ENCODE measurements around the gene GJC2.

DNA sequence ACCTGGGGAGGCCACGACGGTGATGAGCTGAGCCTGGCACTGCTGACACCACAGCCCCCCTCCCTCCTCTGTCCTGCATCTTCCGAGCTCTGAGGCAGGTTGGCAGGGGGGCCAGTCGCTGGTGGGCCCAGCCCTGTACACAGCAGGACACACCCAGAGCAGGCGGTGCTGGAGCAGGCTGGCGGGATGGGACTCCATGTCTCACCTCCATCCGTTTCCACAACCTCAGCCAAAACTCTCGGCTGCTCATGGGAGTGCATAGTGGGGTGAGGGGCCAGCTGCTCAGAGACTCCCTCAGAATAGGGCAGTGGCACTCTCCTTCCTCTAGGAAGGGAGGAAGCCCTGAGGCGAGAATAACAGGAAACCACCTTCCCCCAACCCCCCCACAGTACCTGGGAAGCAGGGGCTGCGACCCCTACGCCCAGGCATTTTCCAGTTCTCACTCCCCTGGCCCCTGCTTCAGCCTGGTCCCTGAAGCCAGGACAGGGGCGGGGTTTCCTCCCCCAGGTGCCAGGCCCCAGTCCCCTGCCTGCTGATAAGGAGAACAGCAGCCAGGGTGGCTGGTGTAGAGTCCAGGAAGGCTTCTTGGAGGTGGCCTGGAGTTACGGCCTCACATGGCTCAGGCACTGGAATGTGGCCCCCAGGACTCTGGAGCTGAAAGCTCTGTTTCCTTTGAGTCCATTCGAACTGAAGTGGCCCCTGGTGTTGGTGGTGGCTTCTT, 12.7 kb downstream of the GJC2 start:
- TF ChIP-seq CTCF (conservative IDR thresholded peaks at IDR 0.05; ENCODE audit: low read depth, low read length) (no peak), EZH2 (IDR thresholded peaks at IDR 0.05; ENCODE audit: low read length, unreplicated experiment) (no peak), EZH2phosphoT487 (IDR thresholded peaks at IDR 0.05; ENCODE audit: borderline replicate concordance, low read length) (no peak)
